Measurements from ENCODE around the gene FAM200C. TPM values are rescaled to one million over a fixed set of nuclear protein-coding genes. Genes with fewer than 3 reads are reported as not detected.

The FAM200C gene
- total RNA-seq, 1 donor from 2014 or later: 6.5 TPM

DNA sequence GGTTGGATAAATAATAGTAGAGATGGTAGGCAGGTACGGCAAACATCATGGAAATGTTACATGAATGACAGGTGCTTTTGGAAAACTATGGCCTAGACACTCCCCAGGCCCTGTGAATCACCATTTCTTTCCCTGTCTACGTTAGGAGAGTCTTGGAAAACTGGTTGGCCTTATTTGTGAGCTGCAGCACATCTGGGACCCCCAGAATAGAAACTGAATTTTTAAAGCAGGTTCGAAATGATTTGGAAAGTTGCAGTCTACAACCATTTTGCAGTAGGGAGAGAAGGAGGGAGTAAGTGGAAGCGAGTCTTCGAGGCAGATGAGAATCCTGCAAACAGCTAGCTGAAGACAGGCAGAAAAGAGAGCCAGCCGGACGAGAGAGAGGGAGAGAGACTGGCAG is 42.5 kb downstream of the FAM200C start:
- no peak overlapping the region for H3K4me3 Mint-ChIP-seq (ENCODE audit: low read depth)
- H3K4me1 Mint-ChIP-seq (ENCODE audit: low read depth): peaks cover 10% of the 10 kb centered on the region
- H3K27me3 Mint-ChIP-seq: peaks cover 9% of the 10 kb centered on the region
- DNase-seq (ENCODE audit: low spot score, unreplicated experiment): no peak
- H3K9me3 Mint-ChIP-seq (ENCODE audit: low read depth): no peaks in the 10 kb centered on the region
- TF ChIP-seq, protein P1, sequence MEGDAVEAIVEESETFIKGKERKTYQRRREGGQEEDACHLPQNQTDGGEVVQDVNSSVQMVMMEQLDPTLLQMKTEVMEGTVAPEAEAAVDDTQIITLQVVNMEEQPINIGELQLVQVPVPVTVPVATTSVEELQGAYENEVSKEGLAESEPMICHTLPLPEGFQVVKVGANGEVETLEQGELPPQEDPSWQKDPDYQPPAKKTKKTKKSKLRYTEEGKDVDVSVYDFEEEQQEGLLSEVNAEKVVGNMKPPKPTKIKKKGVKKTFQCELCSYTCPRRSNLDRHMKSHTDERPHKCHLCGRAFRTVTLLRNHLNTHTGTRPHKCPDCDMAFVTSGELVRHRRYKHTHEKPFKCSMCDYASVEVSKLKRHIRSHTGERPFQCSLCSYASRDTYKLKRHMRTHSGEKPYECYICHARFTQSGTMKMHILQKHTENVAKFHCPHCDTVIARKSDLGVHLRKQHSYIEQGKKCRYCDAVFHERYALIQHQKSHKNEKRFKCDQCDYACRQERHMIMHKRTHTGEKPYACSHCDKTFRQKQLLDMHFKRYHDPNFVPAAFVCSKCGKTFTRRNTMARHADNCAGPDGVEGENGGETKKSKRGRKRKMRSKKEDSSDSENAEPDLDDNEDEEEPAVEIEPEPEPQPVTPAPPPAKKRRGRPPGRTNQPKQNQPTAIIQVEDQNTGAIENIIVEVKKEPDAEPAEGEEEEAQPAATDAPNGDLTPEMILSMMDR (IDR thresholded peaks at IDR 0.05; ENCODE audit: unreplicated experiment): no peak
- peak overlapping the region; percentile 5 for H3K27ac Mint-ChIP-seq
- no peaks in the 10 kb centered on the region for H3K36me3 Mint-ChIP-seq (ENCODE audit: insufficient read depth)

DNA sequence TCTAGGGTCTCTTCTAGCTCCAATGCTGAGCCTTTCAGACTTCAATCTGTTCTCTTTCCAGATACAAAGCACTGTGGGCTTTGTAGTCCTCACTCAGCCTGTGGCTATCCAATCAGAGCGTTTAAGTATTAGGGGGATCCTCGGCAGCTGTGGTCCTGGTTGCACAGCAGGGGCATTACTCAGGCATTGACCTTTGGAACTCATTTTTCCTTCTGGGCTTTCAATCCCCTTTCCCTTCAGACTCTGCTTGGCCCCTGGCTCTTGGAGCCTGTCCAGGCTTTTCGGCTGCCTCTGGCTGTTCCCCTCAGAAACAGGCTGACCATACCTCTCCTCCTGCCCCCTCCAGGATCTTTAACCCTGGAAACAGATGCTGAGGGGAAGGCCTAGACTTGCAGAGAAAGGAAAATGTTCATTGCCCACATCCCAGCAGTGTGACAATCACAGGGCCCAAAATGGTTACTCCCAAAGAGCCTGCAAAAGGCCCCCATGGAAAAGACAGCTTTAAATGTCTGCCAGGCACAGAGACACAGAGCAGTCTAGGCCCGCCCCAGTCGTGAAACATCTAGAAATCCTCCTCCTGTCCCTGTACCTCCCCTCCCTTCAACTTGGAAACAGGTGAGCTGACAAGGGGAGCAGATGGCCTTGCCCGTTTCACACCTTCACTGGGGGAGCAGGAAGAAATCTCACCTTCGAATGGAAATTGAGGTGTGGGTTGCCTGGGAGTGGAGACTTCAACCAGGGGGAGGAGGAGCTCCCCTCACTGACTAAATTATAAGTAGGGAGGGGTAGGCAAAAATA is 43.1 kb downstream of the FAM200C start:
- Mint-ChIP-seq H3K27me3 (peaks cover 9% of the 10 kb centered on the region), H3K27ac (no peak overlapping the region), H3K9me3 (ENCODE audit: low read depth) (no peaks in the 10 kb centered on the region), H3K4me3 (ENCODE audit: low read depth) (no peak overlapping the region), H3K4me1 (ENCODE audit: low read depth) (peaks cover 10% of the 10 kb centered on the region), H3K36me3 (ENCODE audit: insufficient read depth) (no peaks in the 10 kb centered on the region)
- TF ChIP-seq, protein P1 (IDR thresholded peaks at IDR 0.05; ENCODE audit: unreplicated experiment): no peak
- DNase-seq (ENCODE audit: low spot score, unreplicated experiment): no peak

DNA sequence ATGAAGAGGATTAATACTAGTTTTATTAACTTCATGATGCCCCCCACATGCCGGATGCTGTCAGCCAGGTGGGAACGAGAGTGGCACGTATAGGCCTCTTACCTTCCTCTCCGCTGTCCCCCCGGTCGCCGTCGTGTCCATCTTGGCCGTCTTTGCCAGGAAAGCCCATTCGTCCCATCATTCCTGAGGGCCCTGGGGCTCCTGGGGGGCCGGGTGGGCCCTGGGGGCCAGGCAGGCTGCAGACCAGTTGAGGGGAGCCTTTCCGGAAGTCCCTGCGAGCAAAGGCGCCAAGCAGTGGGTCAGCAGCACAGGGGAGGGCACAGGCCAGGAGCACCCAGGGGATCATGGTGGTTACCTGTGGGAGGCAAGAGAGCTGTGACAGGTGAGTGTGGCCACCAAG is 45.2 kb downstream of the FAM200C start:
- no peak overlapping the region for H3K4me3 Mint-ChIP-seq (ENCODE audit: low read depth)
- TF ChIP-seq, protein P1 (IDR thresholded peaks at IDR 0.05; ENCODE audit: unreplicated experiment): no peak
- no peaks in the 10 kb centered on the region for H3K9me3 Mint-ChIP-seq (ENCODE audit: low read depth)
- DNase-seq (ENCODE audit: low spot score, unreplicated experiment): no peak
- H3K4me1 Mint-ChIP-seq (ENCODE audit: low read depth): peaks cover 8% of the 10 kb centered on the region
- H3K27me3 Mint-ChIP-seq: peaks cover 3% of the 10 kb centered on the region
- no peak overlapping the region for H3K27ac Mint-ChIP-seq
- H3K36me3 Mint-ChIP-seq (ENCODE audit: insufficient read depth): no peaks in the 10 kb centered on the region

DNA sequence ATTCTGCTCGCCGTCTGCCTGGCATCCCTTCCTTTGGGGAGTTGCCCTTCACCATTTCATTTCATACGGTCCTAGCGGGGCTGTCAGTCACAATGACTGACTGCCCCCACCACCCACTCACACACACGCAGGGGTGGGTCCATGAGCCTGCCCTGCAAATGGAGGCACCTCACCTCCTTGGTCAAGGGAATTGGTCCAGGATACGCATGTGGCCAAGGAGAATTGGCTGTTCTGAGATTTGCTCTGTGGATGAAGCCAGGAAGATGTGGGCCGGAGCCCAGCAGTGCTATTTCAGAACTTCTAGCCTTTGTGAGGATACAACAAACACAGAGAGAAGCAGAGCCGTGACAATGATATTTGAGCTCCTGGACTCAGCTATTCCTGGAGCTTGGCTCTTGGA is 46.5 kb downstream of the FAM200C start:
- peaks cover 4% of the 10 kb centered on the region for H3K27me3 Mint-ChIP-seq
- H3K4me1 Mint-ChIP-seq (ENCODE audit: low read depth): peaks cover 8% of the 10 kb centered on the region
- H3K4me3 Mint-ChIP-seq (ENCODE audit: low read depth): no peak overlapping the region
- TF ChIP-seq, protein P1 (IDR thresholded peaks at IDR 0.05; ENCODE audit: unreplicated experiment): no peak
- no peaks in the 10 kb centered on the region for H3K36me3 Mint-ChIP-seq (ENCODE audit: insufficient read depth)
- DNase-seq (ENCODE audit: low spot score, unreplicated experiment): no peak
- H3K27ac Mint-ChIP-seq: no peak overlapping the region
- H3K9me3 Mint-ChIP-seq (ENCODE audit: low read depth): no peaks in the 10 kb centered on the region

DNA sequence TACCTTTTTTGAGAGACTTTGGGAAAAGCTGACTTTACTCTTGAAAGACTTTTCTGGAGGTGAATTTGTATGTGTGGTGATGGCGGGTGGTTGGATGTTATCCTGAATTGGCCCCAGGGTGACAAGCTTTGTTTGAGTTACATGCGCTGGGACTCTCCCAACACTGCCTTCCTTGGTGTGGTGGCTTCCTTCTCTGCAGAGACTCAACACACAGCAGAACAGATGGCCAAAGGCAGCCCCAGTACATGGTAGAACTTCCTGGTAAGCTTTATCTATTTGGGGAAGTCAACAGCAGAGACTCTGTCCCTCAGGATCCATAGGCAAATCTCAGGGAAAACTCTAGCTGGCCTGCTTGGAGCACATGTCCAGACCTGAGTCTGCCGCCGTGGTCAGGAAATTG is 47.5 kb downstream of the FAM200C start:
- H3K9me3 Mint-ChIP-seq (ENCODE audit: low read depth): no peaks in the 10 kb centered on the region
- H3K4me3 Mint-ChIP-seq (ENCODE audit: low read depth): no peak overlapping the region
- peaks cover 4% of the 10 kb centered on the region for H3K27me3 Mint-ChIP-seq
- H3K4me1 Mint-ChIP-seq (ENCODE audit: low read depth): peaks cover 6% of the 10 kb centered on the region
- no peak overlapping the region for H3K27ac Mint-ChIP-seq
- no peak for DNase-seq (ENCODE audit: low spot score, unreplicated experiment)
- TF ChIP-seq, protein P1 (IDR thresholded peaks at IDR 0.05; ENCODE audit: unreplicated experiment): no peak
- H3K36me3 Mint-ChIP-seq (ENCODE audit: insufficient read depth): no peaks in the 10 kb centered on the region
